Stimulated activated effector memory CD8-positive, alpha-beta T cell treated with anti-CD3 and anti-CD28 coated beads, Interleukin-12 subunit alpha, Interleukin-12 subunit beta, amount 100 ng/mL, for 72 hours (primary cell): ENCODE measurements around the gene GPA33.

Source experiments
- ATAC-seq: fragments of 150-1000 bp; cut with Tn5 transposase; 2 replicates; pipeline ENCODE4 v1.10.0; 2021
- DNase-seq, 2 donors: peaks; one replicate each; pipeline ENCODE4 v3.0.0; 2021 to 2022; ENCODE audit warnings: low spot score in 2 of 2
- H3K27ac Mint-ChIP-seq: one replicate; pipeline ENCODE4 v1.8.0; 2022; ENCODE audit warnings: mild to moderate bottlenecking, mixed read lengths
- H3K36me3 Mint-ChIP-seq: one replicate; pipeline ENCODE4 v1.8.0; 2022; ENCODE audit warnings: mild to moderate bottlenecking, mixed read lengths
- H3K4me1 Mint-ChIP-seq: one replicate; pipeline ENCODE4 v1.8.0; 2022; ENCODE audit warnings: mixed read lengths
- H3K4me3 Mint-ChIP-seq: one replicate; pipeline ENCODE4 v1.8.0; 2022; ENCODE audit warnings: mild to moderate bottlenecking, mixed read lengths
- H3K9me3 Mint-ChIP-seq: one replicate; pipeline ENCODE4 v1.8.0; 2022; ENCODE audit warnings: mixed read lengths

The GPA33 gene

DNA sequence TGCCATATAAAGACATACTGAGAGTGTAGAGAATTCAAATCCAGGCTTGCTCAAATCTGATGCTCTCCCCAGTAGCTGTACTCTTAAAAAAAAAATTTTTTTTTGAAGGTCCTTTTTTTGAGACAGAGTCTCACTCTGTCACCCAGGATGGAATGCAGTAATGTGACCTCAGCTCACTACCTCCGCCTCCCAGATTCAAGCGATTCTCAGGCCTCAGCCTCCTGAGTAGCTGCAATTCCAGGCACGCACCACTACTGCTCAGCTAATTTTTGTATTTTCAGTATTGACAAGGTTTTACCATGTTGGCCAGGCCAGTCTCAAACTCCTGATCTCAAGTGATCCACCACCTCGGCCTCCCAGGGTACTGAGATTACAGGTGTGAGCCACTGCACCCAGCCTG, 32.4 kb upstream of the GPA33 start:
- peaks cover 6% of the 10 kb centered on the region for H3K4me1 Mint-ChIP-seq
- no peaks in the 10 kb centered on the region for H3K9me3 Mint-ChIP-seq
- no peak overlapping the region for H3K27ac Mint-ChIP-seq
- no peak overlapping the region for H3K4me3 Mint-ChIP-seq
- H3K36me3 Mint-ChIP-seq = no peaks in the 10 kb centered on the region
- ATAC-seq (no peak), DNase-seq (no peak)

DNA sequence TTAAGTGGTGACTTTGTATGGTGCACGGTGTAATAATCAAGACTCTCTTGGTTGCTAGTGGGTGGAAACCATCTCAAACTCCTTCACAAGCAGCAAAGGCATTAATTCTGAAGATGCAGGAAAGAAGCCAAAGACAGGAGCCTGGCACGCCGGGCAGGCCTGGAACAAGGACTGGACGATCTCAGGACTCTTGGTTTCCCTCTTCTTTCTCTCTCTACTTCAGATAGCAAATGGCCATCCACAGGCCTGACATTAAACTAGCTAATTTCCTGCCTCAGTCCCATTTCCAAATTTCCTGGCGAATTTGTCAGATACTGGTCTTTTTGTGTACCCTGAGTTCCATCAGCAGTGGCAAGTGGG, 31.9 kb upstream of the GPA33 start:
- ATAC-seq = no peak
- Mint-ChIP-seq H3K36me3 (no peaks in the 10 kb centered on the region), H3K4me1 (peaks cover 6% of the 10 kb centered on the region), H3K27ac (no peak overlapping the region), H3K9me3 (no peaks in the 10 kb centered on the region), H3K4me3 (peak overlapping the region; percentile 70)
- no peak for DNase-seq

DNA sequence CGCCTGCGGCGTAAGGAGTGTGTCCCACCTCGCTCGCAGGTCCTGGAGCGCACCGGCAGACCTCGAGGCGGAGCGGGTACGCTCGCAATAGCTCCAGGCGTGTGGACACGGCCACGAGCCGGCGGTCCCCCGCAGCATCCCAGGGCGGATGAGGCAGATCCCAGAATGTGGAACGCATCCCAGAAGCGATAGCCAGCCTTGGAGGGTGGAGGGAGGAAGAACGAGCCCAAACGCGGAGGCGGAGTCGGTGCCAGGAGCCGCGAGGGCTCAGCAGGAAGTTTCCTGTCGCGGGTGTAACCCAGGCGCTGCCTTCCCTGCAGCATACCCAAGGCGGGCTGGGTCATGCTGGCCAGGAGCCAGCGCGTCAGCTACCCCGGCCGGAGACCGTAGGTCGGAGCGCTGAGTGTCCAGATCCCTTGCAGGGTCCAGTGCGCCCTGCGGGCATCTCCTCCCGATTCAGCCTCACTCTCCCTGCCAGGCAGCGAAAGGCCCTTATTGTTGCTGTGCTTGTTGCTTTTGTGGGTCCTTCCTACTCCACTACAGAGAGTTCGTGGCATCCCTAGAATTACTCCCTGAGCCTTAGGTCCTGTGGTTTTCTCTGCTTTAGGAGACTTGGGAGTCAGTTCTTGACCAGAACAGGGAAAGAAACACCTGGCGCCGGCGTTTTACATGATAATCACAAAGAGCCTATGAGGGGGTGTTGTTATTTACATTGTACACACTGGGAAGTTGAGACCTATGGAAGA, 31.4 kb upstream of the GPA33 start:
- ATAC-seq (peak; percentile 59), DNase-seq (no peak)
- Mint-ChIP-seq H3K4me1 (peaks cover 6% of the 10 kb centered on the region), H3K36me3 (no peaks in the 10 kb centered on the region), H3K27ac (peak overlapping the region; percentile 67), H3K9me3 (no peaks in the 10 kb centered on the region), H3K4me3 (peak overlapping the region; percentile 70)

DNA sequence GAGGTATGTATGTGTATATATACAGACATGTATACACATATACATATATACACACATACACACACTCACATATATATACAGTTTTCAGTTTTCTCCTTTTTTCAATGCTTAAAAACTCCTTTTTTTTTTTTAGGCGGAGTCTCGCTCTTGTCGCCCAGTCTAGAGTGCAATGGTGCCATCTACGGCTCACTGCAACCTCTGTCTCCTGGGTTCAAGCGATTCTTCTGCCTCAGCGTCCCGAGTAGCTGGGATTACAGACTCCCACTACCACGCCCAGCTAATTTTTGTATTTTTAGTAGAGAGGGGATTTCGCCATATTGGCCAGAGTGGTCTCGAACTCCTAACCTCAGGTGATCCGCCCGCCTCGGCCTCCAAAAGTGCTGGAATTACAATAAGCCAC, 30.7 kb upstream of the GPA33 start:
- Mint-ChIP-seq H3K4me3 (peak overlapping the region; percentile 70), H3K36me3 (no peaks in the 10 kb centered on the region), H3K4me1 (peaks cover 6% of the 10 kb centered on the region), H3K27ac (peak overlapping the region; percentile 67), H3K9me3 (no peaks in the 10 kb centered on the region)
- ATAC-seq (no peak), DNase-seq (no peak)

DNA sequence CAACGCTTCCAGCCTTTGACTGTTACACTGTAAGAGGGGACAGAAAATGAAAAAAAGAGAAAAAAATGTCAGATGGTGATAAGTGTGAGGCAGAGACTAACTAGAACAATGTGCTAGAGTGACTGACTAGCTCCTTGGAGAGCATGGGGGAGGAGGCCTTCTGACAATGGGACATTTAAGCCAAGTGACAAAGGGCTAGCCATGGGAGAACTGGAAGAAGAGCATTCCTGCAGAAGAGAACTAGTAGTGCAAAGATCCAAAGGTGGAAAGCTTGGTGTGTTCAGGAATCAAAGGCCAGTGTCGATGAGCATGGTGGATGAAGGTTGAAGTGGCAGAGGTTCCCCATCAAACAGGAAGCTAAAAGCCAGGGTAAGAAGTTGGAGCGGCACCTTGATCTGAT, 29.5 kb upstream of the GPA33 start:
- Mint-ChIP-seq H3K27ac (no peak overlapping the region), H3K36me3 (no peaks in the 10 kb centered on the region), H3K4me1 (peaks cover 6% of the 10 kb centered on the region), H3K9me3 (no peaks in the 10 kb centered on the region), H3K4me3 (no peak overlapping the region)
- ATAC-seq (no peak), DNase-seq (no peak)

DNA sequence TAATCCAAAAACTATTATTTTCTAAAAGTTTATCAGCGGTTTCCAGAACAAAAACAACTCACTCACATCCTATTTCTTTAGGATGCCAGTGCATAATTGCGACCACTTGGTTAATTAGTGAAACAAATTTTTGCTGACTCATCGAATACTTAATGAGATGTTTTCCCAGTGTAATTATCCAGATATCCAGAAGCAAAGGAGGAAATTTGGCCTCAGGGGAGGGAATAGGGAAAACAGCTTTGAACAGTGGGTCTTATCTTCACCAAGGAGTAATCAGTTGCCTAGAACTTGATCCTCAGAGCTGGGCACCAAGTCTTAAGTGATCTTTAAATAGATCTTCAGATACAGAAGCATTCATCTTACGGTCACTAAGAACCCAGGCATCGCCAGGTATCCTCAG, 28.0 kb upstream of the GPA33 start:
- H3K4me3 Mint-ChIP-seq = no peak overlapping the region
- no peak overlapping the region for H3K27ac Mint-ChIP-seq
- no peaks in the 10 kb centered on the region for H3K36me3 Mint-ChIP-seq
- DNase-seq (no peak), ATAC-seq (no peak)
- H3K4me1 Mint-ChIP-seq = peaks cover 6% of the 10 kb centered on the region
- H3K9me3 Mint-ChIP-seq = no peaks in the 10 kb centered on the region

DNA sequence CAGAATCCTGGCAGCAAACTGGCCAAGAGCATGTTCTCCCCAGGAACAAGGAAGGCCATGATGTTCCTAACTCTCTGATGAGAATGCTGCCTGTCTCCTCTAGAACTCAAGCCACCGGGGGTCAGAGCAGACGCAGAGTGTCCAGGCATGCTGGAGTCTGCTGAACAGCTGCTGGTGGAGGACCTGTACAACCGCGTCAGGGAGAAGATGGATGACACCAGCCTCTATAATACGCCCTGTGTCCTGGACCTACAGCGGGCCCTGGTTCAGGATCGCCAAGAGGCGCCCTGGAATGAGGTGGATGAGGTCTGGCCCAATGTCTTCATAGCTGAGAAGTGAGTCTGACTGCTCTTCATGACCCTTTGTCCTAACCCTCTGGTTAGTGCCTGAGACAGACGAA, 27.0 kb upstream of the GPA33 start:
- DNase-seq (no peak), ATAC-seq (no peak)
- H3K4me3 Mint-ChIP-seq = no peak overlapping the region
- peaks cover 6% of the 10 kb centered on the region for H3K4me1 Mint-ChIP-seq
- no peak overlapping the region for H3K27ac Mint-ChIP-seq
- no peaks in the 10 kb centered on the region for H3K36me3 Mint-ChIP-seq
- no peaks in the 10 kb centered on the region for H3K9me3 Mint-ChIP-seq

DNA sequence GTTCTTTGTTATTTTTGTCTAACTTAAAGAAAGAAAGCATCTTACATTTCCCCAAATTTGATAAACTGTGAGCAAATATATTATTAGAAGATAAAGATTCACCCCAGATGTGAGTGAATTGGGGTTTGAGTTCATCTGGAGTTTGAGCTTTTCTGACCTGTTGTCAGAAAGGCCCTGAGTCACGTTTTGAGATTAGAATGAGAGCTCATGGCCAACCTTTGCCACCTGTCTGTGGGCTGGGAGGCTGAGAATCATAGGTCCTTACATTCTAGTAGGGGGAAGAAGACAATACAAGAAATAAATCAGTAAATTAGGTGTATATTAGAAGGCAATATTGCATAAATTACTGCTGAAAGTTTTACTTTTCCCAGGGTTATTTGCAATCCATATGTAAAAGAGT, 26.0 kb upstream of the GPA33 start:
- Mint-ChIP-seq H3K4me1 (peaks cover 2% of the 10 kb centered on the region), H3K36me3 (no peaks in the 10 kb centered on the region), H3K9me3 (no peaks in the 10 kb centered on the region), H3K4me3 (no peak overlapping the region), H3K27ac (no peak overlapping the region)
- DNase-seq = no peak
- ATAC-seq = no peak

DNA sequence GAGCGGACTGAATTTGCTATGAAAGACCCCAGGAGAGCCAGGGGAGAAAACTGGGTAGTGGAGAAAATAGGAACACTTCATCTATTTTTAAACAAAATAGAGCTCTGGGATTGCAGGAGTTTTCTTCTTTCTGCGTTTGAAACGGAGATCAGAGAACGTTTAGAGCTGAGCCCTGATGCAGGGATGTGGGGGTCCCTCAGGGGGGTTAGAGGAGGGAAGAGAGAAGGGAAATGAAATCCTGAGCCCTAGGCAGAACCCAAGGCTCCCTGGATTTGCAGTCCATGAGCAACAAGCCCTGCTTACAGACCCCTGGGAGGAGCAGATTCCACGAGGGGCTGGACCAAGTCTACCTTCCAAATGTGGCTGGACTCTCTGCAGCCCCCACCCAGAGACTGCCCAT, 25.5 kb upstream of the GPA33 start:
- Mint-ChIP-seq H3K9me3 (peaks cover 3% of the 10 kb centered on the region), H3K4me3 (no peak overlapping the region), H3K27ac (no peak overlapping the region), H3K36me3 (no peaks in the 10 kb centered on the region), H3K4me1 (peaks cover 3% of the 10 kb centered on the region)
- DNase-seq (no peak), ATAC-seq (no peak)

DNA sequence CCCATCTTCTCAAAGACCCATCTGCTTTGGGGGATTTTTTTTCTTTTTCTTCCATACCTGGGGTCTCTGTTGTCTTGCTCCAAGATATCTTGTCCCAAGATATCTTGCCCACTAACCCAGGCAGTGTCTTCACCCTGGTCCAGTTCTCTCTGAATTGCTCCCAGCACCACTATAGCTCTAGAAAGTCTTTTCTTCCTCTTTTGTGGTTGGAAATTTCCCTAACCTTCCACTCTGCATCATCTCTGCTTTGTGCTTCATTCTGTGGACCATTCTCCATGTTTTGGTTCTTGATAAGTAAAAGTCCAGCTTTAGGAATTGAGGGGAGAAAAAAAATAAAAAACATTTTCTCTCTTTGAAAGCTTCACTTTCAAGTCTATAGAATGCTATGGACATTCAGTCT, 24.5 kb upstream of the GPA33 start:
- no peak overlapping the region for H3K27ac Mint-ChIP-seq
- no peak overlapping the region for H3K4me3 Mint-ChIP-seq
- peaks cover 12% of the 10 kb centered on the region for H3K4me1 Mint-ChIP-seq
- no peaks in the 10 kb centered on the region for H3K36me3 Mint-ChIP-seq
- peaks cover 8% of the 10 kb centered on the region for H3K9me3 Mint-ChIP-seq
- DNase-seq = no peak
- ATAC-seq = no peak

DNA sequence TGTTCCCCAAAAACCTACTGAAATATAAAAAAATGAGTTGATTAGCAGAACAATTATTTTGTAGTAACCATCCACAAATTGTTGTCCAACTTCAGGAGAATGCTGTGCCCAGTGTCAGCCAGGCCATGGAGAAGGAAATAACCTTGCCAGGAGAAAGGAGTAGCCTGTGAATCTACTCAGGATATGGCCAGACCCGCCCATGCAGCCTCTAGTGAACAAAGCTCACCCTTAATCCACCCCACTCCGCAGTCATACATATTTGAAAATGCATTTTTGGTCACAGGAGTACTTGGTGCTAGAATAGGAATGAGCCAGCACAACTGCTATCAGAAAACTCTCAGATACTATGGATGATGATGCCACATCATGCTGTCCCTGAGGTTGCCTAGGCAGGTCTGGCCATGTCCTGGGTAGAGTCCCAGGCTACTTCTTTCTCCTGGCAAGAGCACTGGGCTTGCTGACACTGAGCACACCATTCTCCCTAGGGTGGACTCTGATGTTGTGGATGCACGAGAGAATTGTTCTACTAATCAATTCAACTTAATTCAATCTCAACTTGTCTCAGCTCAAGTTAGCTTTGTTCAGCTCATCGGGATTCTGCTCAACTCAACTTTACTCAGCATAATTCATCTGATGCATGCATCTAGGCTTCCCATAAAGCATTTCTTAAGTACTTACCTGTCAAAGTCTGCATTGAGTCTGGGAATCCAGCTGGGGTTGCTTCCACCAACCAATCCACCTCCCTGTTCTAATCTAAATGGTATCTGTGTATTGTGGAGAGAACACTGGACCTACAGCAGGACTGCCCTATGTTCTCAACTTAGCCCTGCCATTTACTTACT, 21.9 kb upstream of the GPA33 start:
- no peak for DNase-seq
- Mint-ChIP-seq H3K9me3 (peaks cover 8% of the 10 kb centered on the region), H3K4me3 (no peak overlapping the region), H3K4me1 (peaks cover 25% of the 10 kb centered on the region), H3K36me3 (no peaks in the 10 kb centered on the region), H3K27ac (no peak overlapping the region)
- no peak for ATAC-seq

DNA sequence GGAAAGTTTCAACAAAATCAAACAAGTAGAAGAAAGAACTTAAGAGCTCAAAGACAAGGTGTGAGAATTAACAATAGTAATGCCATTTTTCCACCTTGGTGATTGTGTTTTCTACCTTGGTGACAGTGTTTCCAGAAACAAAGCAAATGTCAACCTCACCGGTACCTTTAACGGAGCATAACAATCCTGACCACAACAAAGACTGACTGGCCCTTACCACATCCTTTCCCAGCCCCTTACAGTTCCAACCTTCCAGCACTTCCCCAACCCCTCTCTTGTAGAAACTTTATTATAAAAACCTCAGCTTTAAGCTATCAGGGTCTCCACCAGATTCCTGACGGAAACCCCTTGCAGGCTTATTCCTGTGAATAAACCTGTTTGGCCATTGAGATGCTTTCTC, 20.4 kb upstream of the GPA33 start:
- peaks cover 27% of the 10 kb centered on the region for H3K4me1 Mint-ChIP-seq
- H3K36me3 Mint-ChIP-seq = no peaks in the 10 kb centered on the region
- ATAC-seq = peak; percentile 43
- H3K4me3 Mint-ChIP-seq = no peak overlapping the region
- no peak overlapping the region for H3K27ac Mint-ChIP-seq
- no peak for DNase-seq
- H3K9me3 Mint-ChIP-seq = peaks cover 8% of the 10 kb centered on the region

DNA sequence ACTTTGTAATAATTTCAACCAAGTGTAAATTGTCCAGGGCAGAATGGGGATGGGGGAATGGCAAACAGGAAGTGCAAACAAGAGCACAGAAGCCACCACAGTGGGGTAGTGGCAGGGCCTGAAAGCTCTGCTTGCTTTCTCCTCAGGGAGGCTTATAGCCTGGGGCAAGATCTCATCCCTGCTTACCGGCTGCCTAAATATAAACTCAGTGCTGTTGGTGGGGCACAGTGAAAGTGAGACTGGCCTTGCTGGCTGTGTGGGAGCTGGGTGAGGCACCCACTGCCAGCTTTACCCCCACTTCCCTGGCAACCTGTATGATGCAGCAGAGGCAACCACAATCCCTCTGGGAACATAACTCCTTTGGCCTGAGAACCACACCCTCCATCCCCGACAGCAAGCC, 18.9 kb upstream of the GPA33 start:
- no peak overlapping the region for H3K4me3 Mint-ChIP-seq
- H3K4me1 Mint-ChIP-seq = peaks cover 41% of the 10 kb centered on the region
- DNase-seq (no peak), ATAC-seq (no peak)
- H3K27ac Mint-ChIP-seq = peak overlapping the region; percentile 63
- H3K36me3 Mint-ChIP-seq = no peaks in the 10 kb centered on the region
- H3K9me3 Mint-ChIP-seq = peaks cover 8% of the 10 kb centered on the region

DNA sequence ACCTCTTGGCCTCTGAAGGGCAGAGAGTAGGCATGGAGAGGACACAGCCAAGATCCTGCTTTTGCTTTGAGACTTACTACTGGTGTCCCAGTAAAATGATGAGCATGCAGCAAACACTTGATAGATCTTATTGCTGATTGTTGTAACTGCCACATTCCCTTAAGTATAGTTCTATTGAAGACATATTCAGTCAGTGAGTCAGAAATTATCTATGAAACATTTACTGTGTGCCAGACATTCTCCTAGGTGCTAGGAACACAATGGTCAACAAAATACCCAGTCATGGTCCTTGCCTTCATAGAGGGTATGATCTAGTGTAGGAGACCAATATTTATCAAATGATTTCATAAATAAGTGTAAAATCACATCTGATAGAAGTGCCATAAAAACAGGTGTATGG, 17.3 kb upstream of the GPA33 start:
- no peak for ATAC-seq
- no peak for DNase-seq
- peaks cover 51% of the 10 kb centered on the region for H3K4me1 Mint-ChIP-seq
- no peak overlapping the region for H3K4me3 Mint-ChIP-seq
- H3K27ac Mint-ChIP-seq = no peak overlapping the region
- no peaks in the 10 kb centered on the region for H3K36me3 Mint-ChIP-seq
- H3K9me3 Mint-ChIP-seq = peaks cover 8% of the 10 kb centered on the region

DNA sequence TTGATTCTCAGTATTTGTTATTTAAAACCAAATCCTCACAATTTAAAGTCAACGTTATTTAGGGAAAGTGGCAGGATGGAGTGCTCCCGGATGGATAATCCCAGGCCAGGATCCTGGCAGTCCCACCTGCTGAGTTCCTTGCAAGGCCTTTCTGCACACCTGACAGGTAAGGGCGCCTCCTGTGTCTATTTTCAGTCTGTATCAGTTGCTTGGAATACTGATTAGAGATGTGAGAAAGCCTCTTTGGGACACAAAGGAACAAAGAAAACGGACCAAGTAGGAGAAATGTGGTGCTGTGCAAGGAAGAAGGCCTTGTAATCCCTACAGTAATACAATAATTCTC, 15.9 kb upstream of the GPA33 start:
- H3K4me1 Mint-ChIP-seq = peaks cover 51% of the 10 kb centered on the region
- H3K36me3 Mint-ChIP-seq = no peaks in the 10 kb centered on the region
- DNase-seq = no peak
- no peak overlapping the region for H3K4me3 Mint-ChIP-seq
- H3K9me3 Mint-ChIP-seq = peaks cover 8% of the 10 kb centered on the region
- no peak for ATAC-seq
- H3K27ac Mint-ChIP-seq = no peak overlapping the region
